IPS-20b (cell line): ENCODE data around the gene MARK3.

Source experiments
- H3K27ac ChIP-seq: one replicate; pipeline ENCODE4 v1.5.1; 2013; ENCODE audit warnings: low read length
- H3K27me3 ChIP-seq: 2 replicates; pipeline ENCODE4 v1.6.1; 2013; ENCODE audit warnings: mild to moderate bottlenecking, low read length, inconsistent platforms; ENCODE audit not compliant: insufficient read depth
- H3K36me3 ChIP-seq: 2 replicates; pipeline ENCODE4 v1.6.1; 2013; ENCODE audit warnings: low read depth, mild to moderate bottlenecking, inconsistent platforms, low read length, moderate library complexity; ENCODE audit not compliant: insufficient read depth
- H3K4me1 ChIP-seq: 2 replicates; pipeline ENCODE4 v1.6.1; 2013; ENCODE audit warnings: mild to moderate bottlenecking, control low read depth, inconsistent platforms, low read length, moderate library complexity; ENCODE audit not compliant: insufficient read depth
- H3K4me3 ChIP-seq: 2 replicates; pipeline ENCODE4 v1.5.1; 2013; ENCODE audit warnings: mild to moderate bottlenecking, low read length, inconsistent platforms
- H3K9ac ChIP-seq: 2 replicates; pipeline ENCODE4 v1.6.1; 2013; ENCODE audit warnings: low read depth, mild to moderate bottlenecking, inconsistent platforms, low read length, moderate library complexity
- H3K9me3 ChIP-seq: 2 replicates; pipeline ENCODE4 v1.6.1; 2013; ENCODE audit warnings: mild to moderate bottlenecking, low read depth, low read length, inconsistent platforms; ENCODE audit not compliant: insufficient read depth

MARK3 gene

GRCh38 chr14:103401223-103402214 lies 16.3 kb downstream of the MARK3 start:
- Histone ChIP-seq H3K9me3 (no peaks in the 10 kb centered on the region), H3K27me3 (no peaks in the 10 kb centered on the region), H3K36me3 (peaks cover 7% of the 10 kb centered on the region), H3K4me1 (peaks cover 21% of the 10 kb centered on the region), H3K27ac (no peak overlapping the region), H3K4me3 (no peak overlapping the region), H3K9ac (peak overlapping the region; percentile 6; the same call in 1 of the 2 replicates)

GRCh38 chr14:103402695-103403094 lies 17.5 kb downstream of the MARK3 start:
- Histone ChIP-seq H3K9me3 (no peaks in the 10 kb centered on the region), H3K27ac (no peak overlapping the region), H3K9ac (no peak overlapping the region), H3K27me3 (no peaks in the 10 kb centered on the region), H3K36me3 (peaks cover 15% of the 10 kb centered on the region), H3K4me3 (no peak overlapping the region), H3K4me1 (peaks cover 21% of the 10 kb centered on the region)

- Histone ChIP-seq H3K27ac (no peak overlapping the region), H3K27me3 (no peaks in the 10 kb centered on the region), H3K4me1 (peaks cover 21% of the 10 kb centered on the region; the same call in 1 of the 2 replicates), H3K4me3 (no peak overlapping the region), H3K9ac (no peak overlapping the region), H3K36me3 (peaks cover 26% of the 10 kb centered on the region), H3K9me3 (no peaks in the 10 kb centered on the region)
Measured at GRCh38 chr14:103404032-103404918, 19.1 kb downstream of the MARK3 start.

- Histone ChIP-seq H3K27ac (no peak overlapping the region), H3K4me1 (peaks cover 21% of the 10 kb centered on the region; the same call in 1 of the 2 replicates), H3K4me3 (no peak overlapping the region), H3K9ac (no peak overlapping the region), H3K36me3 (peaks cover 26% of the 10 kb centered on the region), H3K27me3 (no peaks in the 10 kb centered on the region), H3K9me3 (no peaks in the 10 kb centered on the region)
Measured at GRCh38 chr14:103404920-103405319, 19.7 kb downstream of the MARK3 start.

- H3K4me3 ChIP-seq = no peak overlapping the region
- H3K27ac ChIP-seq = no peak overlapping the region
- peaks cover 38% of the 10 kb centered on the region for H3K36me3 ChIP-seq
- H3K4me1 ChIP-seq = peaks cover 5% of the 10 kb centered on the region; the same call in 1 of the 2 replicates
- H3K27me3 ChIP-seq = no peaks in the 10 kb centered on the region
- no peaks in the 10 kb centered on the region; the same call in 1 of the 2 replicates for H3K9me3 ChIP-seq
- H3K9ac ChIP-seq = no peak overlapping the region
Measured at GRCh38 chr14:103408491-103409155, 23.4 kb downstream of the MARK3 start.

- no peak overlapping the region for H3K27ac ChIP-seq
- no peak overlapping the region for H3K9ac ChIP-seq
- no peak overlapping the region for H3K4me3 ChIP-seq
- H3K36me3 ChIP-seq = peaks cover 21% of the 10 kb centered on the region
- no peaks in the 10 kb centered on the region for H3K27me3 ChIP-seq
- no peaks in the 10 kb centered on the region; the same call in 1 of the 2 replicates for H3K9me3 ChIP-seq
- peaks cover 14% of the 10 kb centered on the region for H3K4me1 ChIP-seq
Measured at GRCh38 chr14:103416916-103417315, 31.7 kb downstream of the MARK3 start.

- Histone ChIP-seq H3K27ac (no peak overlapping the region), H3K4me1 (peaks cover 14% of the 10 kb centered on the region), H3K9me3 (no peaks in the 10 kb centered on the region), H3K4me3 (no peak overlapping the region), H3K9ac (no peak overlapping the region), H3K36me3 (peaks cover 11% of the 10 kb centered on the region), H3K27me3 (no peaks in the 10 kb centered on the region)
Measured at GRCh38 chr14:103418481-103418818, 33.2 kb downstream of the MARK3 start.

GRCh38 chr14:103421556-103421955 lies 36.3 kb downstream of the MARK3 start:
- Histone ChIP-seq H3K36me3 (no peaks in the 10 kb centered on the region), H3K4me1 (peaks cover 17% of the 10 kb centered on the region), H3K27me3 (no peaks in the 10 kb centered on the region), H3K27ac (no peak overlapping the region), H3K9ac (no peak overlapping the region), H3K9me3 (no peaks in the 10 kb centered on the region), H3K4me3 (no peak overlapping the region)

- Histone ChIP-seq H3K27ac (no peak overlapping the region), H3K36me3 (no peaks in the 10 kb centered on the region), H3K4me3 (no peak overlapping the region), H3K9me3 (no peaks in the 10 kb centered on the region), H3K9ac (no peak overlapping the region), H3K4me1 (peaks cover 15% of the 10 kb centered on the region), H3K27me3 (no peaks in the 10 kb centered on the region)
Measured at GRCh38 chr14:103423050-103423461, 37.8 kb downstream of the MARK3 start.

- H3K36me3 ChIP-seq = peaks cover 8% of the 10 kb centered on the region
- peaks cover 20% of the 10 kb centered on the region for H3K4me1 ChIP-seq
- no peak overlapping the region for H3K9ac ChIP-seq
- H3K27ac ChIP-seq = no peak overlapping the region
- H3K27me3 ChIP-seq = no peaks in the 10 kb centered on the region
- H3K4me3 ChIP-seq = no peak overlapping the region
- H3K9me3 ChIP-seq = no peaks in the 10 kb centered on the region
Measured at GRCh38 chr14:103427485-103428443, 42.5 kb downstream of the MARK3 start.
